GM19452 (cell line): ENCODE data around the gene ZNF26.
"Not testable (repeated sequence)": the region's sequence is repeated elsewhere in the genome, so short reads cannot be mapped to it uniquely, and the experiment has no call there.

Experiments used
- ATAC-seq: cut with Tn5 transposase; IDR thresholded peaks from one replicate; pipeline ENCODE4 v1.9.1; 2021; ENCODE audit not compliant: unreplicated experiment

Gene ZNF26

GRCh38 chr12:132986001-132986884 lies at the start of gene ZNF26:
Gene ZNF26, plus strand, starts transcription at chr12:132986367. Its CDS starts 474 bp downstream, at chr12:132986841.
- ATAC-seq: peak; percentile 95

DNA sequence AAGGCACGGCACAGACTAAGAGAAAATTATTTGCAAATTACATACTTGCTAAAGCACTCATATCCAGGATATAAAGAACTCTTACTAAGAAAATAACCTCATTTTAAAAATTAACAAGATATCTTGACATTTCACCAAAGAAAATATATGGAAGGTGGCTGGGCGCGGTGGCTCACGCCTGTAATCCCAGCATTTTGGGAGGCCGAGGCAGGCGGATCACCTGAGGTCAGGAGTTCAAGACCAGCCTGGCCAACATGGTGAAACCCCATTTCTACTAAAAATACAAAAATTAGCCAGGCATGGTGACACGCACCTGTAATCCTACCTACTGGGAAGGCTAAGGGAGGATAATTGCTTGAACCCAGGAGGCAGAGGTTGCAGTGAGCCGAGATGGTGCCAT lies 49.2 kb upstream of the ZNF26 start:
- ATAC-seq: not testable (repeated sequence)

GRCh38 chr12:132937476-132937875 lies 48.7 kb upstream of the ZNF26 start:
- ATAC-seq: no peak

- not testable (repeated sequence) for ATAC-seq
Observed at GRCh38 chr12:132938807-132939206, 47.4 kb upstream of the ZNF26 start.

GRCh38 chr12:132940071-132940719 lies 46.0 kb upstream of the ZNF26 start:
- ATAC-seq: no peak

- ATAC-seq: no peak
Observed at GRCh38 chr12:132941336-132941954, 44.7 kb upstream of the ZNF26 start.

DNA sequence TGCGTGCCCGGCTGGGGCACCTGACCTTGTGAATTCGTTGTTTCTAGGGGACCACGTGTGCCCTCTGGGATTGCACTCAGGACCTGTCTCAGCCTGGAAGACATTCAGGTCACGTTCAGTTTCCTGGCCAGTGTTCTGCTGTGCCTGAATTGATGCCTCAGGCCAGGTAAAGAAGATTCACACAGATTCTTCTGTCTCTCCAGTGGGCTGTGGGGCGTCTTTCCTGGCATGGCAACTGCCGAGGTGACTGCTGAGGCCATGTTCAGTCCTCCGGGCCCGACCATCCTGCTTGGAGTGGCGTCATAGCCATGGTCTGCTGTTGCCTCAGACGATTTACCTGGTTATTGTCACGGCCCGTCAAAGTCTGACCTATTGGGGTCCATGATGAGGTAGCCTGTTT lies 43.6 kb upstream of the ZNF26 start:
- ATAC-seq: no peak

GRCh38 chr12:132945806-132946205 lies 40.4 kb upstream of the ZNF26 start:
- no peak for ATAC-seq

DNA sequence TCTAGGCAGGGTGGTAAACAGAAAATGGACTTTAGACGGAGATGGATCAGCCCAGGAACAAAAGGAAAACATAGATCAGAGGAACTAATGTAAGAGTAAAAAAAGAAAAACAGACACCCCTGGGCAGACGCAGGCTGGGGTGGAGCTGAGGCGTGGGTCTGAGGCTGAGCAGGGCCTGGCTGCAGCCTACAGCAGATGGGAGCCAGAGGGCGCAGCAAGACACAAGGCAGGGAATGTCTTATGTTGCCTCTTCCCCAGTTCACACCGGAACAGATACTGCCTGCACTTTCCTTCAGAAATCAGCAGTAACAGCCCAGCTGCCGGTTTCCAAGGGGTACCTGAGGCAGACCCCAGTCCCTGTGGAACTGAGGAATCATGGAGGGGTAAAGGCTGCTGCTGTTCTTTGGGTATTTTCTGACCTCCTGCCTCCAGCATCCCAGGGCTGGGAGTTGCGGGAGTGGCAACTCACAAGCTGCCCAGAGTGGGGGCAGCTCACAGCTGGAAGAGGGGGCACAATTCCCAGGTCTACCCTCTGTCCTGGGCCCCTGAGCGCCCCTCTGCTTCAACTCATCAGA lies 39.8 kb upstream of the ZNF26 start:
- ATAC-seq: no peak

DNA sequence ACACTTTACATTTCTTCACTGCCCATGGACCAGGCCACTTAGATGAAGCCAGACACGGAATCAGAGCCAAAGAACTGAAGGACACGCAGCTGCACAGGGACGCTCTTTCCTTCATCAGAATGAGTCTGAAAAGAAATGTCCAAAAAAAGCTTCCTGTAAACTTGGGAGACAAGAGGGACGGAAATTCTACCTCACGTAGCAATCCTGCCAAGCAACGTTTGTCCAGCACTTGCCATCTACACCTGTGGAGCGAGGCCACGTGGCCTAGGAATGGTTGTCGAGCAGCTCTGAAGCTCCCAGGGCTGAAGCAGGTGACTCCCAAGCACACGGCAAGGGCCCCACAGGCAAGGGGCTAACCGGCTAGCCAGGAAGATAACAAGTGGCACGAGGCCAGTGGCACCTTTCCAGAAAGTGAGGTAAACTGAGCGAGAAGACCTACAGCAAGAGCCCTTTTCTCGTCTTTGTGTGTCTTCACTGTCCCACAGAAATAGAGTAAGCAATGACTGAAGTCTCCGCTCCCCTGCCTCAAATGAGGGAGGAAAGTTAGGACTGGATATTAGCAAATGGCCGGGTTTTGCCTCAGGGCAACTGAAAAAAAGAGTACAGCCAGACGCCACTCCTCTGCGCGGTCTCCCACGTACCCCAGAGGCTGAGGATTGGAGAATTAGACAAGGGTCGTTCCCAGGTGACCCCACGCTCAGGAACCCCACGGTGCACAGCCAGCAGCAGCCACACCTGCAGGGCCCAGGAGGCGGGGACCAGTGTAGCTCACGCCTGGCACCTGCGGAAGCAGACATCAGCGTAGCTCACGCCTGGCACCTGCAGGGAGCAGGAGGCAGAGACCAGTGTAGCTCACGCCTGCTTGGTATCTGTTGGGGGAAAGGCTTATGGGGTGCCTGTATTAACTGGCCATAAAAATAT lies 37.8 kb upstream of the ZNF26 start:
- ATAC-seq: no peak

- ATAC-seq: no peak
Observed at GRCh38 chr12:132949936-132950837, 36.0 kb upstream of the ZNF26 start.

GRCh38 chr12:132950844-132951535 lies 35.2 kb upstream of the ZNF26 start:
- ATAC-seq: no peak

DNA sequence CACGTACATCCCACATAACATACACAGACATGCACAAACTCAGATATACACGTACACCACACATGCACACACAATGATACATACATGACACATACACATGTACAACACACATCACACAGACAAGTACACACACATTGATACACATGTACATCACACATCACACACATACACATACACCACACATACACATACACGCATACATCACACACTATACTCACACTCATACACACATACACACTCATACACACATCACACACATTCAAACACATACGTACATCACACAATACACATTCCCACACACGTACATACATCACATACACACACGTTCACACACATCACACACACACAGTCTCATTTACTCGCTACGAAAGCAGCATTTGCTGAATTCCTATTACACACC lies 34.5 kb upstream of the ZNF26 start:
- no peak for ATAC-seq

DNA sequence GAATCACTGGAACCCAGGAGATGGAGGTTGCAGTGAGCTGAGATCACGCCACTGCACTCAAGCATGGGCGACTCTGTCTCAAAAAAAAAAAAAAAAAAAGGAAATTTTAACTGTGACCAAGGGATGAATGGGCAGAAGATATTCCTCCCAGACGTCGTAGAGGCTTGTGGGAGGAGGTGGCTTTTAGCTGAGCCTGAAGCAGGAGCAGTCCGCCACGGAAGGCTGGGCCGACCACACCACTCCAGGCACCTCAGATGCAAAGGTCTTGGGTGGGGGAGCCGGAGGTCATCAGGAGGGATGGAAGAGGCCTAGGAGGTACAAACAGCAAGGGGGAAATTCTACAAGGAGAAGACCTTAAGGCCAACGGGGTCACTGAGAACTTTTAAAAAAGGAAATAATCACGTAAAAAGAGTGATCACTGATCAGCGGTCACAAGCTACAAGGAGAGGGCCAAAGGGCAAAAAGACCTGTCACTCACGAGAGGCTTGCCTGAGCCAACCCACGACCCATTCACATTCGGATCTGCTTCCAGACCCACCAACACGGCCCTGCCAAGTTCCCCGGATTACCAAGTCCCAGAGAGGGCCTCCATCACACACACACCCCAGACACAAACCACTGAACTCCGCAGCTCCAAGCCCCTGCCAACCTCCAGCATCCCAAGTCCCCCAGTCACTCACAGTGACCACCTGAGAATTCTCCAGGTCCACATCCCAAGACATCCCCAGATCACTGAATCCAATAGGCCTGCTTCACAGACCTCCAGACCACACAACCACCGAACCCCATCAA lies 33.6 kb upstream of the ZNF26 start:
- no peak for ATAC-seq

DNA sequence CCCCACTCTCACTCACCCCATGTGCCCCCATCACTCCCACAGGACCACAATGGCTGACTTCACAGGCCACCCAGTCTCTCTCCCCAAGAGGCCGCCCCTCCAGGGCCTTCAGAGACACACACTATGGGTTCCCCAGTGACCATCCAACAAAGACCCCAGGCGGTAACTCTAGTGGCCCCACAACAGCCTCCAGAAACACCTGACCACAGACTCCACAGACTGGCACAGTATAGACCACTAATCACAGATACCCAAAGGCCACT lies 33.1 kb upstream of the ZNF26 start:
- ATAC-seq: no peak

DNA sequence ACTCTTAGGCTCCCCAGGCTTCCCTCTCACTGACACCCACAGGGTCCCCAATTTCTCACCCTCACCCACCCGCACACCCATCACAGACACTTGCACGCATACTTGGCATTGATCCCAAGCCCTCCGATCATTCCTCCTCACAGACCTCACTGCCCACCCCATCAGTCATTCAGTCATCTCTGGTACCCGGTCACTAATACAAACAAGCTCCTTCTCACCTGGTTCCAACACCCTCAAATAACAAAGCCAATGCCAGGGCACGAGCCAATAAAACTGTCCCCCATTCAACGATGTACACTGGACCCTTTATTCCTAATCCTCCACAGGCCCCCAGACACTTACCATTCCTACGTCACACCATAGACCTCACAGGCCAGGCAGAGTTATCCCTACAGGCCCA lies 32.4 kb upstream of the ZNF26 start:
- no peak for ATAC-seq

GRCh38 chr12:132954471-132955048 lies 31.6 kb upstream of the ZNF26 start:
- no peak for ATAC-seq
